ENCODE measurements around the gene ZRANB3. TPM values are rescaled to one million over a fixed set of nuclear protein-coding genes. Genes with fewer than 3 reads are reported as not detected.

The ZRANB3 gene
- polyA plus RNA-seq, 1 donor, result 12.7 TPM

- DNase-seq, result no peak
Measured at GRCh38 chr2:135248611-135249010, 282.4 kb downstream of the ZRANB3 start.

GRCh38 chr2:135246711-135247270 is 284.2 kb downstream of the ZRANB3 start:
- DNase-seq, result no peak

GRCh38 chr2:135245071-135245470 is 285.9 kb downstream of the ZRANB3 start:
- no peak for DNase-seq

- no peak for DNase-seq
Measured at GRCh38 chr2:135238651-135239050, 292.4 kb downstream of the ZRANB3 start.

DNA sequence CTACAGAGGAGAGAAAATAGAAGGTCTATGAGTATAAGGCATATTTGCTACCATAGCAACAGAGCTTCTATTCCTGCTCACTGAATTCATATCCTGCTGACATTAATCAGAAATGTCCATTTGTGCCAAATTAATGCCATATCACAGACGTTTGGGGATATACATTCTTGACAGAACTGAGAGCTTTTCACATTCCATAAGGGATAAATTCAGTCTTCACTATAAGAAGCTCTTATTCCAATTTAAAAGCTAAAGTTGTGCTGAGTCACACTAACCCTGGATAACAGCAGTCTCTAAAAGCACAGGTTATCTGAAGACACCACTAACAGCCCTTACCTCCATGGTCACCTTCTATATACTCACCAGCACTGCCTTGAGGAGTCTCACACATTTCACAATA is 300.9 kb downstream of the ZRANB3 start:
- DNase-seq, result no peak

DNA sequence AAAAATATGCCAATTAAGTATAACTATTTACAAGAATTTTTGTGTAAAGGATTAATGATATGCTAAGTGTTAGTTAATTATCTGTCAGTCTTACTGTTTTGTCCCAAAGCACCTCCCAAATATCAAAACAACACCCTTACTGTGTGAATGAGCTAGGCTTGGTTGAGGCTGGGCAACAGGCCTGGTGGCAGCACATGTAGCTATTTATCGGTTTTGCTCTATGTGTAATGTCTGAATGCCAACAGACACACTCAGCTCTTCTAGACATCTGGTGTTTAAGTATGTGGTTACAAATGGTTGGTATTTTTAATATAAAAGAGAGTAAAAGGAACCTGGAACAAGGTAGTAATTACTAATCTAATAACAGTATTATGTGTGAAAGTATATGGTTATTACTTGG is 303.6 kb downstream of the ZRANB3 start:
- DNase-seq, result no peak

GRCh38 chr2:135226961-135227360 is 304.1 kb downstream of the ZRANB3 start:
- DNase-seq, result no peak

GRCh38 chr2:135225781-135226180 is 305.2 kb downstream of the ZRANB3 start:
- DNase-seq, result no peak

DNA sequence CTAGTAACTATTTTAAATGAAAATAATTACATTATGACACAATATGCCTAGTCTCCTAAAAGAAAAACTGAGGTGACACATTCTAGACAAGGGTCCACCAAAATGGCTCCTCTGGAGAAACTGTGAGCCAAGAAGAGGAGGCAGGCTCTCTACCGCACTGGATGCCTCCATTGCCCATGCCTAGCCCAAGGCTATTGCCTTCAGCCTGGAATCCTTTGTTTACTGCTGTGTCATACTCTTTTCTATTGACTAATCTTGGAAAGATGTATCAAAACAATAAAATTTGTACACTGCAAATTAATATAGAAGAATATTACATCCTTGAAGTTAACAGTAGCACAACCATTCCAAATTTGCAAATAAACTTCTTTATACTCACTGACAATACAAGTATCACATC is 311.8 kb downstream of the ZRANB3 start:
- DNase-seq, result no peak

DNA sequence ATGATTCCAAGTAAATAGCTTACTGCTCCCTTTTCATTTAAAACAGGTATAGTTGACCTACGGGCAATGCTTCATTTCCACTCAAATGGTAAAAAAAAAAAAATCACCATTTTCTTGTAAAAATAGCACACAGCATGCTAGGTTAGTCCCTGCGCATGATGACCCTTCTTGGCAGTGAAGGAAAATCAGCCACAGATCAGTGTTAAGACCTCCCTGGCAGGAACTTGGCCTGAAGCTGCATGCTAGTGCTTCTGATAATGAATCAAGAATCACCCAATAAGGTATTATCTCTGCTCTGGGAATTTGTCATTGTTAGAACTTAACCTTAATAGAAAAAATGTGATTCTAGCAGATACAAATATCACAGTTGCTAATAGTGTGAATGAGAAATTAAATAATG is 312.6 kb downstream of the ZRANB3 start:
- no peak for DNase-seq

- DNase-seq, result no peak
Measured at GRCh38 chr2:135212757-135213156, 318.3 kb downstream of the ZRANB3 start.

DNA sequence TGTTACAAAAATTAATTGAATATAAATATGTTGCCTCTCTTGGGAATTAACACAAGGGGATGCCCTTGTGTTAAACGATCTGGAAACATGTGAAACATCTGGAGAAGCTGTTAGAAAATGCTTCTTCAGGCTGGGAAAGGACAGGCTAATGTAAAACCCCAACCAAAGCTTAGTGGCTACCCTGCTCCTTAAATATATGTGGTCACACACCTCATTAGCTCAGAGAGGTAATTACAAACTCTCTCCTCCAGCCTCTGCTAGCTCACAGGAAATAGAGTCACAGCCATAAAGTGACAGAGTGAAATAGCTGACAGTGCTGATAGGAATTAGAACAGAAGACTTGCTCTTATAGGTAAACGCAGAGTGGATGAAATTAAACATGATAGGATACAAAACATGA is 323.0 kb downstream of the ZRANB3 start:
- no peak for DNase-seq

DNA sequence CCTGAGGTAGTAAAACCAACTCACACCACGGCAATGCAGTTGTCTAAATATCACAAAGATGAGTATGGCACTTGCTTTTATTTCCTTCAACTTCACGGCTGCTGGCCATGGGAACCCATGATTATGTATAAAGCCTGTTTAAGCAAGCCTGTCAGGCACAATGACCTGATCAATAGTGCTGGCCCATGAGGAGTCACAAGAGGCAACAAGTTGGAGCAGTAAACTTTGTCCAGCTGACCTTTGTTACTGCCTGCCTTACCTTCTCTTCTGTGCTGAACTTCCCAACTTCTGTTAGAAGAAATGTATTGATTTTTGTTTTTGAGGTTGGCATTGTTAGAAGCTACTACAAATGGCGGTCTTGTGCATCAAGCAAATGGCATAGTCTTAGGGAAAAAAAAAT is 327.1 kb downstream of the ZRANB3 start:
- no peak for DNase-seq

DNA sequence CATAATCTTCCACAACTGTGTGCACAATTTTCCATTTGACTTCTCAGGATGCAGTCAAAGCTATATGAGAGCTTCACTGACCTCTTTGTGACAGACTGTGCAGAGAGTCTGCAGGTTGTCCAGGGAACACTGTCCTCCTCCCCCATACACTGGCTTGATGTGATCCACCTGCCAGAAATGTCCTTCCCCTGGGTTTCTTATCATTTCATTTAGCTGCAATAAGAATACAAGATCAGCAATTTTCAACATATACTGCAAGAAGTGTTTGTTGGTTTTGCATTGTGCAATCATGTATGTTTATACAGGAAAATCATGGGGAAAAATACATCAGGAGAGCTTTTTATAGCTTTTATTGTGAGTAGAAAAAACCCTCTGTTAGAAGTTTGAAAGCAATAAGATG is 328.3 kb downstream of the ZRANB3 start:
- DNase-seq, result peak; percentile 53

DNA sequence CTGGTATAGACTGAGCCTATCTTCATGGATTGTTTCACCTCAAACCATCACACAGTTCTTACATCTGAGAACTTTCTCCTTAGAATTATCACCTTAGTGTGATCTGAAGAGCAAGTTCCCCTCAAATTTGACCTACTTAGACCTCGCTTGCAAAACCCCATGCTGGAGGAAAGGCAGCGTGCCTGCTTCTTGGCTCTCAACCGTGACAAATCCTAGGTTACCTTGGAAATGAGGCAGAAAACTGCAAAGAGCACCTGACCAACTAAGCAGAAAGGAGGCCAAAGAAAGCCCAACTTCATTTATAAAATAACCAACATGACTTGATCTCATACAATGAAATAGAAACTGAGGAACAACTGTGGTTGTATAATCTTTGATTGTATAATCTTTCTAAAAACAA is 332.5 kb downstream of the ZRANB3 start:
- peak; percentile 25 for DNase-seq

- DNase-seq, result no peak
Measured at GRCh38 chr2:135190799-135191198, 340.2 kb downstream of the ZRANB3 start.

- no peak for DNase-seq
Measured at GRCh38 chr2:135189148-135189547, 341.9 kb downstream of the ZRANB3 start.

DNA sequence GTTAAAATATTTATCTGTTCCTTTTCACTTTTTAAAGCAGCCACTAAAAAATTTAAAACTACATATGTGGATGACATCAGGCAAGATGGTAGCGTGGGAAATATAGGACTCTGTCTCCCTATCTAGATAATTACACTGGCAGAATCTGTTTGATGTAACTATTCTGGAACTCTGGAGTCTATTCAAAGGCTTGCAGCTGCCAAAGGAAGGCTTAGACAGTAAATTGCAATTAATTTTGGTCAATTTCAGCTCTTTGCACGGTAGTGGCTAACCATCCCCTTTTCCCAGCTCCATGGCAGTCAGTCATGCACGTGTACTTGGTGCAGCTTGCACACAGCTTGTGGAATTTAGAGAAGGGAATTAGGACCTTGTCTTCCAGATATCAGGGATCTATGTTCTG is 343.7 kb downstream of the ZRANB3 start:
- DNase-seq, result no peak

GRCh38 chr2:135186054-135186453 is 345.0 kb downstream of the ZRANB3 start:
- DNase-seq, result no peak

- no peak for DNase-seq
Measured at GRCh38 chr2:135183822-135184221, 347.2 kb downstream of the ZRANB3 start.

DNA sequence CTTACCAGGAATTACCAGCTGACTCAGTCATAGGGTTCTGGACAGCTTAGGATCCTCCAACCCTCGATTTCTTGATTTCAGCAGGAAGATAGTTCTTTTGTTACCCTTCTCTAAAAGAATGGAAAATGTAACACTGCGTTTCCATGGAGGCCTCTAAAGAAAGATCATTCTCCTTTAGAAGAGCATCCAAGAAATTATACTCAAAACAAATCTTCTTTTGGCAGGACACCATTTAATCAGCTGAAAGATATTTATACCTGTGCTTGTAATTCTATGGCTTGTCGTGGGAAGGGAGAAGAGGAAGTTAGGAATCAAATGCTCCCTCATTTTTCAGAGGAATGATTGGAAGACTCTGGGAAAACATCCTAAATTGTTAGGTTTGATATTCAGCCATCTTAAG is 348.4 kb downstream of the ZRANB3 start:
- DNase-seq, result no peak

- DNase-seq, result no peak
Measured at GRCh38 chr2:135182190-135182589, 348.8 kb downstream of the ZRANB3 start.

GRCh38 chr2:135179689-135180088 is 351.3 kb downstream of the ZRANB3 start:
- no peak for DNase-seq

DNA sequence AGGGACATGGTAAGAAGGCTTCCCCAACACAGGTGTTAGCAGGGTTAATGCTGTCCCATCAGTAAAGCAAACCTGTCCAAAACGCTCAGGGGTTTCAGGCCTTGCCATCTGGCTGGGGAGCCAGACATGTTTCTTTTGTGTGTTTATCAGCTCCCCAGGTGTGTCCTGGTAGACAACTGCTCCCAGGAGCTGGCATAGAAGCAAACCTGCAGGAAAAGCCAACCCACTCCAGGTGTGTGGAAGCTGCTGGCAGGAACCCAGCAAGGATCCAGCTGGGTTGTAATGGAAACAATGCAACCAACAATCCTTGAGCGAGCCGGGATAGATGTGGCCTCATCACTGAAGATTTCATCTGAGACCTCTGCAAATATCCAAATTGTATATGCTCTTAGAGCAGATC is 355.8 kb downstream of the ZRANB3 start:
- no peak for DNase-seq

GRCh38 chr2:135174810-135175093 is 356.3 kb downstream of the ZRANB3 start:
- DNase-seq, result no peak
